22Rv1 (cell line): ENCODE data around the gene FN1.
"Not testable (repeated sequence)": the region's sequence is repeated elsewhere in the genome, so short reads cannot be mapped to it uniquely, and the experiment has no call there.

Experiments used
- H3K27ac ChIP-seq: fragments of 450-650 bp; 2 replicates; pipeline ENCODE4 v1.5.1; 2017
- CTCF ChIP-seq: fragments of 450-650 bp; IDR thresholded peaks from 2 replicates; pipeline ENCODE4 v1.5.1; 2017; ENCODE audit warnings: mild to moderate bottlenecking
- ZFX ChIP-seq: fragments of 450-650 bp; IDR thresholded peaks from 2 replicates; pipeline ENCODE4 v1.6.1; 2017; ENCODE audit warnings: antibody characterized with exemption, borderline replicate concordance

FN1 gene

GRCh38 chr2:215415218-215415617 is 20.6 kb downstream of the FN1 start:
- TF ChIP-seq ZFX (no peak), CTCF (no peak)
- H3K27ac ChIP-seq, result no peak overlapping the region

- no peak overlapping the region for H3K27ac ChIP-seq
Observed at GRCh38 chr2:215414674-215415073, 21.2 kb downstream of the FN1 start.

DNA sequence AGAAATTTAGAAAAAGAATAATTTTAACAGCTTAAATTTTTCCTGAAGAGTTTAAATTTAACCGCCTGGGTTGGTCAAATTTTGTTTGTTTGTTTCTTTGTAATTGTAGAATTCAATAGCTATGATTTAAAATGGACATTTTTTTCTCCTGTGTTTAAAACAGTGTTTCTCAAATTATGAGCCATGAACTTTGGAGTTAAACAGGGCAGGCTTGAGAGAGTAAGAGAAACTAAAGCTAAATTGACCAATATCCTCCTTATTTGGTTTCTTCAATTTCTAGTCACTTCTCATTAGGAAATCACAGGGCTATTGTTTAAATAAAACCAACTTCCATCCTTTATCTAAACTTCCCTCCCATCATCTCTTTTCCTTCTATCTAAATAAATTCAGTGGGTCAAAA is 21.9 kb downstream of the FN1 start:
- H3K27ac ChIP-seq, result no peak overlapping the region
- TF ChIP-seq ZFX (no peak), CTCF (no peak)

More at GRCh38 chr2:215414674-215415073, 21.2 kb downstream of the FN1 start:
- TF ChIP-seq CTCF (no peak), ZFX (no peak)

GRCh38 chr2:215413484-215413777 is 22.4 kb downstream of the FN1 start:
- H3K27ac ChIP-seq, result no peak overlapping the region
- TF ChIP-seq ZFX, result no peak
- TF ChIP-seq CTCF, result no peak

- H3K27ac ChIP-seq, result no peak overlapping the region
- no peak for TF ChIP-seq ZFX
Observed at GRCh38 chr2:215411941-215412743, 23.7 kb downstream of the FN1 start.

DNA sequence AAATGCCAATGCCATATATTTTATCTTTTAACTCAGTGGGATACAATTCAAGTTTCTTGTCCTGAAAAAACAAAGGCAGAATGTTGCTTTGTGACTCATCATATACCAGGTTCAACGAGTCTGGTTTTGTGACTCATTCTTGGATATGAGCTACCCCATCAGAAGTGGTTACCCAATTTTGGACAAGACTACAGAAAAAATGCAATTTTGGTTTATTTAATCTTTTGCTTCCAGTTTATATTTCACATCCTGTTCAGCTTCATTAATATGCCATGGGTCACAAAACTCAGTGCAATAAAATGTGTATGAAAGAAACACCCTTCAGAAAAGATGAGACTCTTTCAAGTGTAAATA is 25.0 kb downstream of the FN1 start:
- no peak overlapping the region for H3K27ac ChIP-seq
- TF ChIP-seq CTCF, result no peak
- no peak for TF ChIP-seq ZFX

GRCh38 chr2:215410181-215410931 is 25.5 kb downstream of the FN1 start:
- H3K27ac ChIP-seq, result not testable (repeated sequence)

- TF ChIP-seq ZFX (no peak), CTCF (no peak)
- no peak overlapping the region for H3K27ac ChIP-seq
Observed at GRCh38 chr2:215409331-215410127, 26.3 kb downstream of the FN1 start.

- not testable (repeated sequence) for H3K27ac ChIP-seq
Observed at GRCh38 chr2:215408441-215408840, 27.4 kb downstream of the FN1 start.
